ENCODE measurements around the gene ZNF3. TPM values are rescaled to one million over a fixed set of nuclear protein-coding genes. Genes with fewer than 3 reads are reported as not detected.

The ZNF3 gene
- total and polyA plus RNA-seq, 9 of the 15 experiments (the other 6 are each of a cell fraction or from before 2014, with no cell fraction given), result 30.0 to 64.9 (median 51.5) TPM

DNA sequence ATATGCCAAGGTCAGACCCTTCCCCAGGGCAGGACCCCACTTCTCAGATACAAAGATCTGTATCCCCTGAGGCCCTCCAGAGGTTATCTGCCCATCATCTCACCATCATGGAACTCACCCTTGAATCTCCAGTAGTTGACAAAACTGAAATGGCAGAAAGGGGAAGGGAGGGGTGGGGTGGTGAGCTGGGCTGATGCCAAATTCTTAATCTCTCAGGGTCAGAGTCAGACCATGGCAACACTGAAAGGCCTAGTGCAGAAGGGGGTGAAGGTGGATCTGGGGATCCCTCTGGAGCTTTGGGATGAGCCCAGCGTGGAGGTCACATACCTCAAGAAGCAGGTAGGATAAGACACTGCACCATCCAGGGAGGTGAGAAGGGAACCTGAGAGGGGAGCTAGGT, 41.0 kb upstream of the ZNF3 start (continued):
- no peak for TF ChIP-seq POLR2A (conservative IDR thresholded peaks at IDR 0.05)
- no peak for TF ChIP-seq TRIM28 (IDR thresholded peaks at IDR 0.05)

DNA sequence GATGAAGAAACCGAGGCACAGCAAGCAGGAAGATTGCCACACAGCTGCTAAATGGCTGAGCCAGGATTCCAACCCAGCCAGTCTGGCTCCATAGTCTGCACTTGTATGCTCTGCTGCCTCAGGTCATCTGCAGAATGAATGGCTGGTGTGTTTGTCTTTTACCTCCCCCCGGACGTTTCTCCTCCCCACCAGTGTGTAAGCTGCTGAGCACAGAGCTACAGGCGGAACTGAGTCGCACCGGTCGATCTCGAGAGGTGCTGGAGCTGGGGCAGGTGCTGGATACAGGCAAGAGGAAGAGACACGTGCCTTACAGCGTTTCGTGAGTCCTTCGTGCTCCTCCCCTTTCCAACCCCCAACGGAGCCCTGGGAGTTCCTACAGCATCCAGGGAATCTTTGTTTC, 40.5 kb upstream of the ZNF3 start:
- POLR2A ChIA-PET, result interaction anchor here (0.6 to 5.7 kb wide), 4 partner anchors 21 to 617 kb away, joined by 3 to 45 read pairs (median 4); partner anchors contain the start of genes AP4M1, MCM7 and ZNF3
- ATAC-seq (no peak), FAIRE-seq (no peak), DNase-seq (ENCODE audit: extremely low read depth in 1 of 4, low spot score in 3 of 4) (peak in 2 of 4 experiments; percentile 13 to 49)
- Histone ChIP-seq H3K27me3 (ENCODE audit: control insufficient read depth in 2 of 2, insufficient read depth in 2 of 2, low read length in 2 of 2) (no peaks in the 10 kb centered on the region), H3K4me1 (replicated peaks in 1 of 2; ENCODE audit: control insufficient read depth in 2 of 2, insufficient read depth in 2 of 2, low read length in 2 of 2) (peaks cover 35 to 64% of the 10 kb centered on the region in 2 experiments), H3K9me3 (replicated peaks; ENCODE audit: control insufficient read depth, insufficient read depth, low read depth, low read length) (no peaks in the 10 kb centered on the region), H3K9me1 (ENCODE audit: control insufficient read depth, insufficient read depth, low read length) (no peaks in the 10 kb centered on the region), H3K4me2 (ENCODE audit: insufficient read depth, low read length) (peak overlapping the region; percentile 36), H3K36me3 (ENCODE audit: control insufficient read depth, insufficient read depth, low read length) (no peaks in the 10 kb centered on the region; the same call in 2 of the 3 replicates), H3K79me2 (ENCODE audit: control insufficient read depth, insufficient read depth, low read length) (peaks cover 36% of the 10 kb centered on the region), H3K9ac (ENCODE audit: insufficient read depth in 1 of 2, low read depth in 2 of 2, low read length in 2 of 2) (peak overlapping the region in 1 of 2 experiments; percentile 85; a peak in 3 of 4 replicates), H3K4me3 (no peak overlapping the region), H4K20me1 (replicated peaks; ENCODE audit: control insufficient read depth, insufficient read depth, low read length) (0 out of 2 replicates have a peak, but pooled peaks cover 4% of the 10 kb centered on the region), H3K27ac (ENCODE audit: extremely low read depth, low read depth, low read length) (peak overlapping the region; percentile 65), H2AFZ (ENCODE audit: low read depth, low read length) (peak overlapping the region; percentile 71)
- intact Hi-C loops (cut with micrococcal nuclease), result no loop called here
- in situ Hi-C loops (cut with MboI), result no loop called here
- WGBS (ENCODE audit: insufficient coverage, low coverage, missing lambda C conversion rate), result 39% methylated on average over 12 of the region's 13 CpGs
- CTCF ChIA-PET (ENCODE audit: low intra/inter-chr PET ratio), result no interaction called here
- no TSS peak for BruUV-seq (replicated peaks)
- TF ChIP-seq RFX1 (IDR thresholded peaks at IDR 0.05) (no peak), KDM5B (IDR thresholded peaks at IDR 0.05; ENCODE audit: insufficient replicate concordance, low read depth, low read length) (no peak), KAT8 (IDR thresholded peaks at IDR 0.05; ENCODE audit: low read depth) (no peak), RAD51 (IDR thresholded peaks at IDR 0.05; ENCODE audit: borderline replicate concordance, low read depth) (no peak), NBN (IDR thresholded peaks at IDR 0.05; ENCODE audit: low read depth) (no peak)
- TF ChIP-seq, protein P1, sequence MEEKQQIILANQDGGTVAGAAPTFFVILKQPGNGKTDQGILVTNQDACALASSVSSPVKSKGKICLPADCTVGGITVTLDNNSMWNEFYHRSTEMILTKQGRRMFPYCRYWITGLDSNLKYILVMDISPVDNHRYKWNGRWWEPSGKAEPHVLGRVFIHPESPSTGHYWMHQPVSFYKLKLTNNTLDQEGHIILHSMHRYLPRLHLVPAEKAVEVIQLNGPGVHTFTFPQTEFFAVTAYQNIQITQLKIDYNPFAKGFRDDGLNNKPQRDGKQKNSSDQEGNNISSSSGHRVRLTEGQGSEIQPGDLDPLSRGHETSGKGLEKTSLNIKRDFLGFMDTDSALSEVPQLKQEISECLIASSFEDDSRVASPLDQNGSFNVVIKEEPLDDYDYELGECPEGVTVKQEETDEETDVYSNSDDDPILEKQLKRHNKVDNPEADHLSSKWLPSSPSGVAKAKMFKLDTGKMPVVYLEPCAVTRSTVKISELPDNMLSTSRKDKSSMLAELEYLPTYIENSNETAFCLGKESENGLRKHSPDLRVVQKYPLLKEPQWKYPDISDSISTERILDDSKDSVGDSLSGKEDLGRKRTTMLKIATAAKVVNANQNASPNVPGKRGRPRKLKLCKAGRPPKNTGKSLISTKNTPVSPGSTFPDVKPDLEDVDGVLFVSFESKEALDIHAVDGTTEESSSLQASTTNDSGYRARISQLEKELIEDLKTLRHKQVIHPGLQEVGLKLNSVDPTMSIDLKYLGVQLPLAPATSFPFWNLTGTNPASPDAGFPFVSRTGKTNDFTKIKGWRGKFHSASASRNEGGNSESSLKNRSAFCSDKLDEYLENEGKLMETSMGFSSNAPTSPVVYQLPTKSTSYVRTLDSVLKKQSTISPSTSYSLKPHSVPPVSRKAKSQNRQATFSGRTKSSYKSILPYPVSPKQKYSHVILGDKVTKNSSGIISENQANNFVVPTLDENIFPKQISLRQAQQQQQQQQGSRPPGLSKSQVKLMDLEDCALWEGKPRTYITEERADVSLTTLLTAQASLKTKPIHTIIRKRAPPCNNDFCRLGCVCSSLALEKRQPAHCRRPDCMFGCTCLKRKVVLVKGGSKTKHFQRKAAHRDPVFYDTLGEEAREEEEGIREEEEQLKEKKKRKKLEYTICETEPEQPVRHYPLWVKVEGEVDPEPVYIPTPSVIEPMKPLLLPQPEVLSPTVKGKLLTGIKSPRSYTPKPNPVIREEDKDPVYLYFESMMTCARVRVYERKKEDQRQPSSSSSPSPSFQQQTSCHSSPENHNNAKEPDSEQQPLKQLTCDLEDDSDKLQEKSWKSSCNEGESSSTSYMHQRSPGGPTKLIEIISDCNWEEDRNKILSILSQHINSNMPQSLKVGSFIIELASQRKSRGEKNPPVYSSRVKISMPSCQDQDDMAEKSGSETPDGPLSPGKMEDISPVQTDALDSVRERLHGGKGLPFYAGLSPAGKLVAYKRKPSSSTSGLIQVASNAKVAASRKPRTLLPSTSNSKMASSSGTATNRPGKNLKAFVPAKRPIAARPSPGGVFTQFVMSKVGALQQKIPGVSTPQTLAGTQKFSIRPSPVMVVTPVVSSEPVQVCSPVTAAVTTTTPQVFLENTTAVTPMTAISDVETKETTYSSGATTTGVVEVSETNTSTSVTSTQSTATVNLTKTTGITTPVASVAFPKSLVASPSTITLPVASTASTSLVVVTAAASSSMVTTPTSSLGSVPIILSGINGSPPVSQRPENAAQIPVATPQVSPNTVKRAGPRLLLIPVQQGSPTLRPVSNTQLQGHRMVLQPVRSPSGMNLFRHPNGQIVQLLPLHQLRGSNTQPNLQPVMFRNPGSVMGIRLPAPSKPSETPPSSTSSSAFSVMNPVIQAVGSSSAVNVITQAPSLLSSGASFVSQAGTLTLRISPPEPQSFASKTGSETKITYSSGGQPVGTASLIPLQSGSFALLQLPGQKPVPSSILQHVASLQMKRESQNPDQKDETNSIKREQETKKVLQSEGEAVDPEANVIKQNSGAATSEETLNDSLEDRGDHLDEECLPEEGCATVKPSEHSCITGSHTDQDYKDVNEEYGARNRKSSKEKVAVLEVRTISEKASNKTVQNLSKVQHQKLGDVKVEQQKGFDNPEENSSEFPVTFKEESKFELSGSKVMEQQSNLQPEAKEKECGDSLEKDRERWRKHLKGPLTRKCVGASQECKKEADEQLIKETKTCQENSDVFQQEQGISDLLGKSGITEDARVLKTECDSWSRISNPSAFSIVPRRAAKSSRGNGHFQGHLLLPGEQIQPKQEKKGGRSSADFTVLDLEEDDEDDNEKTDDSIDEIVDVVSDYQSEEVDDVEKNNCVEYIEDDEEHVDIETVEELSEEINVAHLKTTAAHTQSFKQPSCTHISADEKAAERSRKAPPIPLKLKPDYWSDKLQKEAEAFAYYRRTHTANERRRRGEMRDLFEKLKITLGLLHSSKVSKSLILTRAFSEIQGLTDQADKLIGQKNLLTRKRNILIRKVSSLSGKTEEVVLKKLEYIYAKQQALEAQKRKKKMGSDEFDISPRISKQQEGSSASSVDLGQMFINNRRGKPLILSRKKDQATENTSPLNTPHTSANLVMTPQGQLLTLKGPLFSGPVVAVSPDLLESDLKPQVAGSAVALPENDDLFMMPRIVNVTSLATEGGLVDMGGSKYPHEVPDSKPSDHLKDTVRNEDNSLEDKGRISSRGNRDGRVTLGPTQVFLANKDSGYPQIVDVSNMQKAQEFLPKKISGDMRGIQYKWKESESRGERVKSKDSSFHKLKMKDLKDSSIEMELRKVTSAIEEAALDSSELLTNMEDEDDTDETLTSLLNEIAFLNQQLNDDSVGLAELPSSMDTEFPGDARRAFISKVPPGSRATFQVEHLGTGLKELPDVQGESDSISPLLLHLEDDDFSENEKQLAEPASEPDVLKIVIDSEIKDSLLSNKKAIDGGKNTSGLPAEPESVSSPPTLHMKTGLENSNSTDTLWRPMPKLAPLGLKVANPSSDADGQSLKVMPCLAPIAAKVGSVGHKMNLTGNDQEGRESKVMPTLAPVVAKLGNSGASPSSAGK (IDR thresholded peaks at IDR 0.05), result 0 out of 2 replicates have a peak, but pooled peaks have one; percentile 15
- TF ChIP-seq, protein P2, sequence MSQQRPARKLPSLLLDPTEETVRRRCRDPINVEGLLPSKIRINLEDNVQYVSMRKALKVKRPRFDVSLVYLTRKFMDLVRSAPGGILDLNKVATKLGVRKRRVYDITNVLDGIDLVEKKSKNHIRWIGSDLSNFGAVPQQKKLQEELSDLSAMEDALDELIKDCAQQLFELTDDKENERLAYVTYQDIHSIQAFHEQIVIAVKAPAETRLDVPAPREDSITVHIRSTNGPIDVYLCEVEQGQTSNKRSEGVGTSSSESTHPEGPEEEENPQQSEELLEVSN (IDR thresholded peaks at IDR 0.05; ENCODE audit: borderline replicate concordance in 1 of 2, extremely low read depth in 1 of 2, insufficient read depth in 1 of 2, insufficient read length in 1 of 2, low read depth in 1 of 2, low read length in 1 of 2, poor library complexity in 1 of 2, severe bottlenecking in 1 of 2), result peak in 1 of 2 experiments; percentile 47
